Stomach (tissue), 9 donors: ENCODE results near the gene NEO1. TPM values are rescaled to one million over a fixed set of nuclear protein-coding genes. Genes with fewer than 3 reads are reported as not detected.

Experiments used
- DNase-seq, 2 donors: peaks; one replicate each; pipeline versions ENCODE4 v3.0.0 to v3.0.0-alpha.2; 2013 to 2019
- H3K27ac ChIP-seq, 5 donors: fragments of 200-600 bp in 4 of 5; sonication (generic) in 4 of 5; one replicate each; pipeline ENCODE4 v1.5.1; 2013 to 2019; ENCODE audit warnings: mild to moderate bottlenecking in 1 of 5, moderate library complexity in 1 of 5
- H3K27me3 ChIP-seq, 3 donors: fragments of 200-600 bp; sonication (generic); one replicate each; pipeline ENCODE4 v1.5.1; 2017 to 2019; ENCODE audit warnings: mixed run types in 1 of 3
- H3K36me3 ChIP-seq, 4 donors: fragments of 200-600 bp; sonication (generic); 1 replicate in 3 of 4; 2 replicates in 1 of 4; pipeline ENCODE4 v1.5.1; 2016 to 2019
- H3K4me1 ChIP-seq, 4 donors: fragments of 200-600 bp; sonication (generic); one replicate each; pipeline ENCODE4 v1.5.1; 2016 to 2019
- H3K4me3 ChIP-seq, 4 donors: fragments of 200-600 bp; sonication (generic) in 3 of 4; one replicate each; pipeline ENCODE4 v1.5.1; 2016 to 2019; ENCODE audit warnings: mild to moderate bottlenecking in 1 of 4
- H3K9me3 ChIP-seq, 4 donors: fragments of 200-600 bp; sonication (generic); one replicate each; pipeline ENCODE4 v1.5.1; 2016 to 2019
- CTCF ChIP-seq, 7 experiments: fragments of 450-650 bp in 4 of 7; fragments of 200-600 bp in 3 of 7; sonication (generic) in 3 of 7; IDR thresholded peaks; one replicate each; pipeline ENCODE4 v1.5.1; 2016 to 2019; ENCODE audit warnings: antibody characterized with exemption in 7 of 7, control low read depth in 2 of 7, mild to moderate bottlenecking in 1 of 7
- EP300 ChIP-seq: sonication (generic); formaldehyde crosslinking; IDR thresholded peaks from one replicate; pipeline ENCODE4 v1.6.1; 2017; ENCODE audit warnings: antibody characterized with exemption
- POLR2A ChIP-seq, 4 donors: fragments of 450-650 bp; IDR thresholded peaks; one replicate each; pipeline ENCODE4 v1.6.1; 2016; ENCODE audit warnings: antibody characterized with exemption in 4 of 4, control low read depth in 2 of 4, mild to moderate bottlenecking in 1 of 4, moderate library complexity in 1 of 4
- POLR2AphosphoS5 ChIP-seq, 3 donors: sonication (generic); formaldehyde crosslinking; IDR thresholded peaks; one replicate each; pipeline ENCODE4 v1.6.1; 2016; ENCODE audit warnings: antibody characterized with exemption in 3 of 3
- WGBS, 5 donors: extraction: QIAGEN DNeasy Blood & Tissue Kit in 3 of 5; methylation state at CpG; one replicate each; pipeline versions ENCODE4 v1.1.5 to v1.1.7; 2013 to 2018; 5-methylcytosine and 5-hydroxymethylcytosine counted together
- intact Hi-C: fragments of 100-400 bp; cut with DNase I; formaldehyde crosslinking; loops from one replicate; pipeline ENCODE4 v1.15.1; 2023; ENCODE audit warnings: low total_unique reads
- polyA plus RNA-seq, 3 donors: library from polyadenylated mRNA; stranded (reverse); fragments of 200-250 nt; gene quantifications; one replicate each; pipeline ENCODE4 v1.2.3, GENCODE V29; 2013
- total RNA-seq, 5 donors: library from RNA; depleted of rRNA; stranded (reverse); fragments of >200 nt; gene quantifications; one replicate each; pipeline versions ENCODE4 v1.1.0 to v1.2.3, GENCODE V29; 2014 to 2016
- donor health status: healthy with polysubstance abuse.
- donor health status: Bipolar disorder and iron deficiency.
- donor health status: healthy.

Gene NEO1
- total and polyA plus RNA-seq, 8 donors, result 4.7 to 182 (median 17.3) TPM

- H3K4me3 ChIP-seq, result no peak overlapping the region
- TF ChIP-seq POLR2AphosphoS5 (IDR thresholded peaks at IDR 0.05) (no peak), POLR2A (IDR thresholded peaks at IDR 0.05) (no peak), EP300 (no peak), CTCF (IDR thresholded peaks at IDR 0.05) (no peak)
- peaks cover 0 to 14% (median 4%) of the 10 kb centered on the region in 4 donors for H3K36me3 ChIP-seq
- intact Hi-C loops, result no loop called here
- no peaks in the 10 kb centered on the region for H3K27me3 ChIP-seq
- H3K9me3 ChIP-seq, result no peaks in the 10 kb centered on the region
- WGBS, 5 donors, result 91 to 100% (median 98%) methylated on average over 1 of the region's 1 CpG
- DNase-seq, result no peak
- H3K27ac ChIP-seq, result no peak overlapping the region
- H3K4me1 ChIP-seq, result peaks cover 0 to 3% (median 0%) of the 10 kb centered on the region in 4 donors
Observed at GRCh38 chr15:73130830-73131229, 78.6 kb downstream of the NEO1 start.

GRCh38 chr15:73134196-73134595 is 81.9 kb downstream of the NEO1 start:
- no peak overlapping the region for H3K4me3 ChIP-seq
- 21 to 49% (median 38%) methylated on average over 1 of the region's 1 CpG for WGBS, 5 donors
- peaks cover 0 to 22% (median 5%) of the 10 kb centered on the region in 4 donors for H3K36me3 ChIP-seq
- peaks cover 0 to 7% (median 0%) of the 10 kb centered on the region in 4 donors for H3K4me1 ChIP-seq
- no peak for TF ChIP-seq POLR2A (IDR thresholded peaks at IDR 0.05)
- TF ChIP-seq EP300, result no peak
- TF ChIP-seq CTCF (IDR thresholded peaks at IDR 0.05), result no peak
- no peak for TF ChIP-seq POLR2AphosphoS5 (IDR thresholded peaks at IDR 0.05)
- no peak overlapping the region for H3K27ac ChIP-seq
- no peaks in the 10 kb centered on the region for H3K27me3 ChIP-seq
- intact Hi-C loops, result no loop called here
- DNase-seq, result no peak
- H3K9me3 ChIP-seq, result no peaks in the 10 kb centered on the region

- 37 to 75% (median 68%) methylated on average over 5 of the region's 5 CpGs for WGBS, 5 donors
Observed at GRCh38 chr15:73139041-73139743, 86.9 kb downstream of the NEO1 start.

More at GRCh38 chr15:73139041-73139743, 86.9 kb downstream of the NEO1 start:
- TF ChIP-seq CTCF (IDR thresholded peaks at IDR 0.05) (no peak), POLR2A (IDR thresholded peaks at IDR 0.05) (no peak), POLR2AphosphoS5 (IDR thresholded peaks at IDR 0.05) (no peak), EP300 (no peak)
- no peak overlapping the region for H3K27ac ChIP-seq
- no peaks in the 10 kb centered on the region for H3K27me3 ChIP-seq
- no peak overlapping the region for H3K4me3 ChIP-seq
- intact Hi-C loops, result no loop called here
- peaks cover 0 to 24% (median 2%) of the 10 kb centered on the region in 4 donors for H3K4me1 ChIP-seq
- no peaks in the 10 kb centered on the region for H3K9me3 ChIP-seq
- no peak for DNase-seq
- peaks cover 0 to 21% (median 8%) of the 10 kb centered on the region in 4 donors for H3K36me3 ChIP-seq
